Smooth muscle cell of the pulmonary artery (primary cell): ENCODE results near the gene RPS15A. TPM values are rescaled to one million over a fixed set of nuclear protein-coding genes. Genes with fewer than 3 reads are reported as not detected.

Experiments used
- total RNA-seq: library from RNA; depleted of rRNA; stranded (reverse); fragments of >200 nt; gene quantifications from 2 replicates; pipeline ENCODE4 v1.2.3, GENCODE V29; 2014

RPS15A gene
- 687 and 1,154 TPM in 2 replicates for total RNA-seq

DNA sequence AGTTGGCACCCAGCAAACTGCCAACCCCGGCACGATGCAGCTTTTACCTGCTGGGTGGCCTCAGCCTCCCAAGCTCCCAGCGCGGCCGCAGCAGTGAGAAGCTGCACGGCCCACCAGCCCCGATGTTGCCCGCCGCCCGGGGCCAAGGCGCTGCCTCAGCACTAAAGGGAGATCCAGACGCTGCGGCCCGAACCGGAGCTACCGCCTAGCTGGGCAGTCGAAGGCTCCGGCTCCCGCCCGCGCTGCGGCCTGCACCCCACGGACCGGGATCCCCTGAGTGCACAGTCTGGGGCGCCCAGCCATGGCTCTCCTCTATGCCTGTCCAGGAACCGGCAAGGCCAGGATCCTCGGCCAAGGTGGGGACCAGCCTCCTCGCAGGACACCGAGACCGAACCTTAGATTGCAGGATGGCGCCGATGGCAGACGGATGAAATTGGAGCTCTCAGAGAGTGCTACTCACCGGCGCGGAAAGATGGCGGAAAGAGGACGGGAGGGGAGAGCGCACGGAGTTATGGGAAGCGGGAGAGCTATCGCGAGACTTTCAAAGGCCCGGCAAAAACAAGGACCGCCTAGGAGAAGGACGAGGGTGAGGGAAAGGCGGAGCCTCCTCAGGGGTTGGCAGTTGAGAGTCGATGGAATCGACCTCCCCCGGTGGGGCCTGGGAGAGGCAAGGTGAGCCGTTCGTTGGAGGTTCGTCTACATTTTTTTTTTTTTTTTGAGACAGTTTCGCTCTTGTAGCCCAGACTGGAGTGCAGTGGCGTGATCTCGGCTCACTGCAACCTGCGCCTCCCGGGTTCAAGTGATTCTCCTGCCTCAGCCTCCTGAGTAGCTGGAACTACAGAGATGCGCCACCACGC lies at the start of gene RPS15A:
RPS15A (minus strand) TSS at position 485 of the 857 bp plus-strand sequence. CDS start 1,221 bp downstream, outside the sequence.

DNA sequence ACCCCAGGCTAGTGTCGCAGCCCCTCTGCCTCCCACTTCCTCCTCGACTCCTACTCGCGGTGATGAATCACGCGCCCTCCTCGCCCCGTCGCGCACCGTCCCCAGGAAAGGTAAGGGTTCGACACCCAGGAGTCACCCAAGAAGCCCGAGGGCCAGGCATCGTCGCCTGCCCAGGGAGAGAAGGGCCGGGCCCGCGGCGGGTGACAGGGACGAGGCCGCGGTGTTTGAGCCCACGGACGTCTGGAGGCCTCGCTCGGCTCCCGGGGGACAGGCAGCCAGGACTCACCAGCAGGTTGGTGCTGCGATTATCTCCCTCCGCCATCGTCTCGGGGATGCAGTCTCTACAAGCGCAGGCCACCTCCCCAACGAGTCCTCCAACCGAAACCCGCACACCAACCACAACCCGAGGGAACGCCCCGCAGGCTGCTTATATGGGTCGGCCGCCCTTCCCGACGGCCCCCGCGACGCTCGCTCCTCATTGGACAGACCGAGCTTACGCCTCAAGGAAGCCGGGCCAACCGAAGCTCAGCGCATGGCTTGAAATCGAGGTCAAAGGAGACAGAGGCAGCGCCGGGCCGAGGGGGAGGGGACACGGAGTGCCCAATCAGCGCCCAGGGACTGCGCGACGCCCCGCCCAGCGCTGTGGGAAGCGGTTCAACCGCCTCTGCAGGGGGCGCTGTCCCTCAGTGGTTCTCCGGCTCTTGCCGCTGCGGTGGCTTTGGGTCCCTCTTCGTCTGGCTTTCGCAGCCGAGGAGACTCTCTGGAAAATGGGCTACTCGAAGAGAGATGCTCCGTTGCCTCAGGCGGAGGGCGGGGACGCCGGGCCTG lies 11.2 kb upstream of the RPS15A start, which contains the start of gene ARL6IP1:
ARL6IP1 (minus strand) TSS at position 405 of the 828 bp plus-strand sequence; CDS start at position 322, 83 bp downstream.

Other genes with a start within 250 kb of the RPS15A start
- gene NOMO2, start 228.2 kb downstream of the RPS15A start, total RNA-seq = 356 and 408 TPM in 2 replicates
- gene ARL6IP1, start 11.2 kb upstream of the RPS15A start, total RNA-seq = 76.6 and 123 TPM in 2 replicates
- 78.7 and 86.7 TPM in 2 replicates for gene SMG1, start 136.1 kb upstream of the RPS15A start, total RNA-seq
- 0.85 and 2.7 TPM in 2 replicates for gene TMC7, start 193.6 kb upstream of the RPS15A start, total RNA-seq